Measurements from ENCODE around the gene ITPKB.

Gene ITPKB

DNA sequence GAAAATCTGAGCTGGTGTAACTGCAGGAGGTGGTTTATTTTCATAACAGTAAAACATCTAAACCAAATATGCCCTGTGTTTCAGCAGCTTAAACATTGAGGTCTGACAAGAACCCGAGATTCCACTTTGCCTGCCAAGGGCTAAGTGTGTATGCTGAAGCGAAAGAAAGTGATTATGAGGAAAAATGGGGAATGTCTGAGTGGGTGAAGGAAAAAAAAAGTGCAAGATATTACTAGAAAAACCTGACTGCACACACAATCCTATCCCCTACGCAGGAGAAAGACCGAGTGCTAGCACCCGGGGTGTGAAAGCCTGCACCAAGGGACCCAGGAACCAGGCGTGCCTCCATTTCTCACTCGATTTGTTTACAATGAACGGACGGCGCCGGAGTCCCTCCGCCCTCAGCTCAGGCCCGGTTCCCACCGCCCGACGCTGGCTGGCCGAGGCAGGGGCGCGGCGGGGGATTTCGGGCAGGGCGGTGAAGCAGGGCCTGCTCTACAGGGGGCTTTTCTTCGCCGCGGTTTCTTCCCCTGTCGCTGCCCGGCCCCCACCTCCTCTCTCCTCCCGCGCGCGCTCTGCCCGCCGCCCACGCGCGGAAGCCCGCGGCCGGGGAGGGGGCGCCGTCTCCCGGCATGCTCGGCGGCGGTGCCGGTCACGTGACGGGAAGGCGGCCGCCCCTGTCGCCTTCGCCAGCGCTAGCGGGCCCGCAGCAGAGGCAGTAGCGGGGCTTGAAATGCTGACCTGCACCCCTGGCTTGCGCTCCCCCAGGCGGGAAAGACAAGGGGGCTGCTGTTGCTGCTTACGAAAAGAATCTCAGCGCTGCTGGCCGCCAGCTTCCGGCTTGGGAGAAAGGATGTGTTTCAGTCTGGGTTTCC, 35.9 kb downstream of the ITPKB start:
- peak; percentile 79 to 83 for DNase-seq

DNA sequence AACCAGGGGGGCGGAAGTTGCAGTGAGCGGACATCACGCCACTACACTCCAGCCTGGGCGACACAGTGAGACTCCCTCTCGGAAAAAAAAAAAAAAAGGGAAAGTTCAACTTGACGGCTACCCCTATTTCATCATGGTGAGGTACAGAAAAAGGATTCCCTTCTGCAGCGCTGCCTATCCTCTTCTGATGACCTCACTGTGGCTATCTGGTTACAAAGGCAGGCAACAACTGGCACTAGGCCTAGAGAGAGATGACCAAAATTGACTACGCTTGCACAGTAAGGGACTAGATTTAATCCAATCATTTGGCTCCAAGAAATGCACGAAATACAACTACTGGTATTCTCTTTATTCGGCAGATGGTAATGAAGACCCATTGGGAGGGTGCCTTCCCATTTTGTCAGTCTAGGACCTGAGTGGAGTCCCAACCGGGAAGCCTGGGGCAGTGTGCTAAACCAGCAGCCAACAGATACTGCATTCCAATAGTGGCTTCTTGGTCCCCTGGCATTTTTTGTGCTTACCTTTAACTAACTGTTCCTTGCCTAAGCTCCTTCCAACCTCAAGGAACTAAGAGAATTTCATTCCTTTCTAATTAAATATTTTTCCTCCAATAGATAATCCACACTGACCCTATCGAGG, 36.6 kb downstream of the ITPKB start:
- DNase-seq, result no peak

GRCh38 chr1:226700861-226701260, 38.2 kb downstream of the ITPKB start:
- DNase-seq, result no peak

GRCh38 chr1:226699166-226699565, 39.9 kb downstream of the ITPKB start:
- DNase-seq, result no peak

GRCh38 chr1:226698659-226699058, 40.4 kb downstream of the ITPKB start:
- DNase-seq, result no peak

DNA sequence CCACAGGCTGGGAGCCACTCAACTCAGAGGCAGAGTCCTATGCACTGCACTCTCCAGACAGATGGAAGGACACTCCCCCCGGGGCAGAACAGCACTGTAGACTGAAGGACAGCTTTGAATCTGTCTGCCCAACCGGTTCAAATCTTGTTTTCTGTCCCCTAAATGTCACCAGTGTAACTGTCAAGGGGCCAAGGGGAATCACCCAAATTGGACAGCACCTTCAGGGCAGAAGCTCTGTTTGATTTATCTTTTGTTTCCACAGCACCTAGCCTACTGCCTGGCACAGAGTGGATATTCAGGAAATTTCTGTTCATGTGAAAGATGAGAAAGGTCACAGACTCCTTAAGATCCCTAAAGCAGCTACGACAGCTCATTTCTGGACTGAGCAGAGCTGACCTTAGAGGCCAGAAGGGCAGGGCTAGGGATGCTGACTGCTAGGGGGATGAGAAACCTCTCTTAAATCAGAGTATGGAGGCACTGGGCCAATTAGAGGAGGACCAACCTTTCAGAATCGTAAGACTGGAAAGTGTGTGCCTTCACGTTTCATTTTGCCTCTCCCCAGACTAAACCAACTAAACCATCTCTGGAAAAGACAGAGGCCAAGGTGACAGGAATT, 41.0 kb downstream of the ITPKB start:
- no peak for DNase-seq

DNA sequence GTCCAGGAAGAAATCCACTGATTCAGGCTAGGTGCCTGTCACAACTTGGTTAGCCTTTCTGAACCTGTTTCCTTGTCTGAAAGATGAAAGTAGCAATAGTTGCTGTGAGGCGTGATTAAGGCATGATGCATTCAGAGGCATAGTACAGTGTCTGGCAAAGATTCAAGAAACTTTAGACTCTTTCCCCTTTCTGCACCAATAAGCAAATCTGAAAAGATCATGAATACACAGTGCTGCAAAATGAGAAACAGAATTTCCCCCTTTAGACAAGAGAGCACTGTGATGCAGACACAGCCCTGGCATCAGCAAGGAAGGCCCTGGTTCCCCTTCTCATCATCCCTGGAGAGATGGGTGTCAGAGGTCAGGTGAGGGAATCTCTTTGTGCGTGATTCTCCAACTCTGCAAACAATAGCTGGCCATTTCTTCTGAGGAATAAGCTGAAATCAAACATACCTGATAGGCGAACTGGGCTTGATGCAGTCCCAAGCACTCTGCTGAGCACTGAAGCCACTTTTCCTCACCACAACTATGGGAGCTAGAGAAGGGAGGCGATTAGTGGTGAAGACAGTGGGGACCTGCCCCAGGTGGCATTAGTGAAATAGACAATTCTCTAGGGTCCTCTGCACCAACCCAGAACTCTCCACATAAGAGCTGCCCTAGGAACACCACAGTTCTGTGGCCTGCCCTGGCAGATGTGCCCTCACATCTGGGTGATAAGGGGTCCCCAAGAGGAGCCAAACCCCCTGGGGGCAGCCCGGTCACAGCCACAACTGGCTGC, 41.7 kb downstream of the ITPKB start:
- no peak for DNase-seq

DNA sequence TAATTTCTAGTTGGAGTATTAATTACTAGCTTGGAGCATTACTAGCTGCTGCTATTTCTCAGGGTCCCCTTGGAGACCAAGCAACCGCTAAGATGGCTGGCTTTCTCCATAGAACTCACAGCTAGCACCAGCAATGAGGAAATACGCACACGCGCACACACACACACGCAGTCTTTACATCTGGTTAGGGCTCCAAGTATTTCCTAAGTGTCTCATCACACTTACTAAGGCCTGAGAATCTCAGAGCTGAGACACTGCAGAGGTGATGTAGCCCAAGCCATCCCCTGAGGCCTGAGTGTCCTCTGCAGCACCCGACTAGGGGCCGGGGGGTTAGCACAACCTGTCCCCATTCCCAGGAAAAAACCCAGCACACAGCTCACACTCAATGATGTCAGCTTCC, 42.5 kb downstream of the ITPKB start:
- no peak for DNase-seq

DNA sequence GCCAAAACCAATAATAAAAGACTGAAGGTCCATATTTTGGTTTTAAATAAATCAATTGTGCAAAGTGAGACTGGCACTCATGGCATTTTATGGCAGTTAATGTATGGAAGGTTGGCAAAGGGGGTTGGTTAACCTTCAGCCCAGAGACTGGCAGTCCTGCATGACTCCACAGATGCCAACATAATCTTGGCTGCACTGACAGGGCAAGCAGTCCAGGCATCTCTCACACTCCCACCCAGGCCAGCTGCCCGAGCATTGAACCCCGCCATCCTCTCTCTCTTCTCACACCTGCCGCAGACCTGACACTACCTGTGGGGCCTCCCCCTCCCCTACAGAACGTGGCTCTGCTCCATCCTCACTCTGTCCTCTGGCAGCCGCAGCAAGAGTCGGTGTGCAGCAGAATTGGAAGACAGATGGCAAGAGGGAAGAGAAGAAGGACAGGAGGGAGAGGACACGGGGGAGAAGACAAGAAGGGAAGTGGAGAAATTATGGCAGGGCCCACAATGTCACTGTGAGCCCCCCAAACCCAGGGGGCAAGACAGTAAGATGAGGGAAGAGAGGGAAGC, 43.7 kb downstream of the ITPKB start:
- no peak for DNase-seq

DNA sequence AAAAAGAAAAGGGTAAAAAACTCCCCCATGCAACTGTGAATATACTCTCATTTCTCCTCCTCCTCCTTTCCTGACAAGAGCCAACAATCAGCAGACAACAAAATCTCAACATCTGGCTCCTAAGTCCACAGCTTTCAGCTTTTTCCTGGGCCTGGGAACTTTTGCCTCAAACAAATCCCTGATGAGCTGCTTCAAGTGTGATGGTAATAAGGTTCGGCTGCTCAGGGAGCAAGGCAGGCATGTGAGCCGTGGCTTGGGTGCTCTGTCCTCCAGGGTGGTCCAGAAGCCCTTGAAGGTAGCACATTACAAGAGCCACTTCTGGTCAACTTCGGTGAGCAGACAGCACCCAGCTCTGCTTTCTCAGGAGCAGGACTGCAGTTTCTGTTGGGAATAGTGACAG, 46.3 kb downstream of the ITPKB start:
- DNase-seq, result no peak

- no peak for DNase-seq
These were observed 46.9 kb downstream of the ITPKB start for GRCh38 chr1:226692051-226692792.

- DNase-seq, result peak; percentile 37 to 55
These were observed 47.8 kb downstream of the ITPKB start for GRCh38 chr1:226691247-226691646.

DNA sequence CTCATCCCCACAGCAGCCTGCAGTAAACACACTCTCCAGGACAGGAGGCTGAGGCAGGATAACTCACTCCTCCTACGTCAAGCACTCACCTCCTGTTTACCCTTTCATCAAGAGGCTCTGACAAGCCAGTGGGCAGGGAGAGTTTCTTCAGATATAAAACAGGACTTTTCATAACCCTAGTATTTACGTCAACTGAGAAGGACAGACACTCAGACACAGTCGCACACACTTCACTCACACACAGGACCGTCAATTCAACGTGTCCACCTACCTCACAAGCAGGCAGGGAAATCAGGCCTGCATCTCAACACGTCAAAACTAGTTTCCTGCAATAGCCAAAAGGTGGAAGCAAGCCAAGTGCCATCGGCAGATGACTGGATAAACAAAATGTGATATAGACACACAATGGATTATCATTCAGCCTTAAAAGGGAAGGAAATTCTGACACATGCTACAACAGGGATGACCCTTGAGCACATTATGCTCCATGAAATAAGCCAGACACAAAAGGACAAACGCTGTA, 48.6 kb downstream of the ITPKB start:
- DNase-seq, result no peak

DNA sequence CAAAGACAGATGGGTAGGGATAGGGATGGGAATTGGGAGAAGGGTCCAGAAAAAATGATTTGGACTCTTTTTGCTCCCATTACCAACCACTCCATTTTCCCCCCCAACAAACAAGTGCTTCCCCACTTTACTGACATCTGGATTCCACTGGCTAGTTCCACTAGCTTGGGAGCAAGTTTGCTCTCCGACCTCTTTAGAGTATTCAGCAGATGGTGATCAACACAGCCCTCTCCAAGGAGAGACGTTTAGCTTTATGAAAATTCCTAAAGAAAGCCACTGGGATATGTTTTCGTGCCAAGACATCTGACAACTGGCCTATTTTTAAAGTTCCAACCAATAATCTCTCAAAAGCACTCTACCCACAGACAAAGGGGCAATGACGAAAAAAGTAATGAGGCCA, 50.3 kb downstream of the ITPKB start:
- no peak for DNase-seq

DNA sequence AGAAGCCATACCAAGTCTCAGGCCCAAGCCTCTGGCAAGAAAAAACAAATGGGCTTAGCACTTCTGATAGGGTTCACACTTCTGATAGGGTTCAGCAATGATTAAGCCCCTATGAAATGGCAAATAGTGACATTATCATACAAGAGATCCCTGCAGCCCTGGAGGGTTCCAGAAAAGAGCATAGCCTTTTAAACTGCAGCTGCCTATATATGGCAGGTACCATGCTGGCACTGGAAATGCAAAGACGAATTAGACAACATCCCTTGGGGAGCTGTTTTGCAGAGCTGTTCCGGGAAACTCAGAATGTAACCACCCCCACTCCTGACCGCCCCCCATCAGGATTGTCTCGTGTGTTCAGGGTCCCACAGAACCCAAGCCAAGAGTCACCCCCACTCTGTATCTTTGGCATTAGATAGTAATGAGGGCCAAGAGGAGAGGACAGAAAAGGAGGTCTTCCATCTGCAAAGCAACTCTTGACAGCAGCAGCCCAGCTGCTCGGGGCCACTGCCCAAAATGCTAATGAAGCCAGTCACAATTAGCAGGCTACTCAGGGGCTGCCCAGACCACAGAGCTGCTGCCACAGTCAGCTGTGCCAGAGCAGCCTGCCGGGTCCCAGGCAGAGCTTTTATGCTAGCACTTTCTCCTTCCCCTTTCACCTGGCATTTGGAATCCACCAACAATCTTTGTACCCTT, 50.9 kb downstream of the ITPKB start:
- no peak for DNase-seq

DNA sequence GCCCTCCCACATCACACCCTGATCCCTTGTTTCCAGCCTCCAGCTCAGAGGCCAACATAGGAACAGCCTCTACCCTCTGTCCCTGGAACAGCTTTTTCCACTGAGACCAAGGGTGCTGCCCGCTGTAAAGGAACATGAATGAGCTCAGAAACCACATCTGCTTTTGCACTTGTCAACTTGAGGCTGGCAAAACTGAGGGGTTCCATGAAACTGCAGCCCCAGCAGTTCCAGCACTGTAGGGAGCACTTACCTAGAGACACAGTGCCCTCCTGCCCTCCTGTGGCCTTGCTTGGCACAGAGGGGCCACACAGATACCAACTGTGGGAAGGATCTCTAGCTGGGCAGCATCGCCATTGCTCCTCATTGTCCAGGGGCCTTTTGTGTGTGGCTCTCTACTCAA, 51.7 kb downstream of the ITPKB start:
- peak; percentile 35 to 42 for DNase-seq

GRCh38 chr1:226686440-226687425, 52.3 kb downstream of the ITPKB start:
- no peak for DNase-seq

- DNase-seq, result no peak
These were observed 53.8 kb downstream of the ITPKB start for GRCh38 chr1:226685196-226685820.

DNA sequence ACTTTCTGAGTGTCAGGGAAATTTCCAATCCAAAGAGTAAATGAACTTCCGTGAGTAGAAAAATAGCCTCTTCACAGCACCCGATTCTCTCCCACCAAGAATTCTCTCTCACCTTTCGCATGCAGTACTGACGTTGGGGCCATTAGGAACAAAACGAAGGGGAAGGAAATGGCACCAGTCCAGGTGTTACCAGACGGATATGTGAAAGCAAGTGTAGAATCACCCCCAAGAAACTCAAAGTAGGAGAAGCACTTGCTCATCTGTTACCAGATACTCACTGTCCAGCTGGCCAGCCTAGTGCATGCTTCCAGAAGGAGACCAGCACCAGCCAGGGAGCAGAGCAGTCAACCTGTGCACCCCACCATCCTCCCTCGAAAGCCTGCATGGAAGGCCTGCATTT, 55.1 kb downstream of the ITPKB start:
- no peak for DNase-seq

All from activated CD4-positive, alpha-beta T cell treated with anti-CD3 and anti-CD28 coated beads for 4 hours (primary cell).